HG02884 (cell line): Measurements from ENCODE around the gene COQ2.
A peak's percentile ranks its signal among the peaks of the same experiment; 100 is the strongest.
"Not testable (repeated sequence)": the region's sequence is repeated elsewhere in the genome, so short reads cannot be mapped to it uniquely, and the experiment has no call there.

Experiments
- ATAC-seq: cut with Tn5 transposase; IDR thresholded peaks from one replicate; pipeline ENCODE4 v1.9.1; 2021; ENCODE audit warnings: mild to moderate bottlenecking, moderate library complexity; ENCODE audit not compliant: unreplicated experiment

Gene COQ2

GRCh38 chr4:83288381-83288780, 3.8 kb upstream of the COQ2 start:
- not testable (repeated sequence) for ATAC-seq

DNA sequence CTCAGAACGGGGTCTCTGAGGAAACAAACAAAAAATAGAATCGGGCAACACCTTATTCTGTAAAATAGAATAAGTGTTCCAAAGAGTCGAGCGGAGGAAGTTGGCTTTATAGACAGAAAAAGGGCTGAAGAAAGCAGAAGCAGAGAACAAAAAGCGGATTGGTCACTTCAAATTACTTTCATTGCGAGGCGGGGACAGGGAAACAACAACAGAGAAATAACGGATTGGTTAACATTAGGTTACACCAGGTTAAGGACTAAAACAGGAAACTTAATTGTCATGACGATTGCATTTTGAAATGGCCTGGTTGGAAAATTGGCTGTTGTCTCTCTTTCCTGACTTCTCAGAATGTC, 433 bp upstream of the COQ2 start:
- no peak for ATAC-seq

GRCh38 chr4:83283181-83283580, 1.4 kb downstream of the COQ2 start:
- no peak for ATAC-seq

- no peak for ATAC-seq
Measured at GRCh38 chr4:83282049-83282535, 2.5 kb downstream of the COQ2 start.

DNA sequence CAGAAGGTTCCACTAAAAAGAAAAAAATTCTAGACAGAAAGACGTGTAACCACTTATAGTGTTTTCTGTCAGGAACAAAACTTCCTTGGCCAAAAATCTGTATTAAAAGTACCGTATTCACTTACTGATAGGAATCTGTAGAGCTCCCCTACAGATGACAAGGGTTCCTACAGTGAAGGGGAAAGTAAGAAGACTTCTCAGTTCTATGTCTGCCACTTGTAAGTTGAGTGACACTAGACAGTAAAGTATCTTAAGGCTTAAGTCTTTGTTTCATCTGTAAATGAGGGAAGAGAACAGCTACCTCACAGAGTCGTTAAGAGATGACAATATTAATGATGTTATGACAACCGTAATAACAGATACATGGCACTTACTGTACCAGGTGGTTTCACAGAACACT, 3.3 kb downstream of the COQ2 start:
- no peak for ATAC-seq

DNA sequence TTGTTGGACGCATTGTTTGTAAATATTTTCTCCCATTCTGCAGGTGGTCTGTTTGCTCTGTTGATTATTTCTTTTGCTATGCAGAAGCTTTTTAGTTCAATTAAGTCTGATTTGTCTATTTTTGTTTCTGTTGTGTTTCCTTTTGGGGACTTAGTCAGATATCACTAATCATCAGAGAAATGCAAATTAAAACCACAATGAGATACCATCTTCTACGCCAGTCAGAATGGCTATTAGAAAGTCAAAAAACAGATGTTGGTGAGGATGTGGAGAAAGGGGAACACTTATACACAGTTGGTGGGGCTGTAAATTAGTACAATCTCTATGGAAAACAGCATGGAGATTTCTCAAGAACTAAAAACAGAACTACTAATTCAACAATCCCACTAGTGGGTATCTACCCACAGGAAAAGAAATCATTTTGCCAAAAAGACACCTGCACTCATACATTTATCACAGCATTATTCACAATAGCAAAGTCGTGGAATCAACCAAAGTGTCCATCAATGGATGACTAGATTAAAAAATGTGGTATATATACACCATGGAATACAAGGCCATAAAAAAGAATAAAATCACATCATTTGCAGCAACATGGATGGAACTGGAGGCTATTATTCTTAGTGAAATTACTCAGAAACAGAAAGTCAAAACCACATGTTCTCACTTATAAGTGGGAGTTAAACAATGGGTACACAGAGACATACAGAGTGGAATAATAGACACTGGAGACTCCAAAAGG, 8.1 kb downstream of the COQ2 start:
- ATAC-seq = peak; percentile 65

DNA sequence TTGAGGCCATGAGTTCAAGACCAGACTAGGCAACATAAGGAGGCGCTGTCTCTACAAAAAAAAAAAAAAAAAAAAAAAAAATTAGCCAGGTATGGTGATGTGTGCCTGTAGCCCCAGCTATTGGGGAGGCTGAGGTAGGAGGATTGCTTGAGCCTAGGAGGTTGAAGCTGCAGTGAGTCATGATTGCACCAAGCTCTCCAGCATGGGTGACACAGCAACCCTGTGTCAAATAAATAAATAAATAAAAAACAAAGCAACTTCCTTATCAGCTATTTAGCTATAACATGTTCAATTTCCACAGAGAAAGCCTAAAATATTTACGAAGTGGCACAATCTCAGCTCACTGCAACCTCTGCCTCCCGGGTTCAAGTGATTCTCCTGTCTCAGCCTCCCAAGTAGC, 10.7 kb downstream of the COQ2 start:
- not testable (repeated sequence) for ATAC-seq

DNA sequence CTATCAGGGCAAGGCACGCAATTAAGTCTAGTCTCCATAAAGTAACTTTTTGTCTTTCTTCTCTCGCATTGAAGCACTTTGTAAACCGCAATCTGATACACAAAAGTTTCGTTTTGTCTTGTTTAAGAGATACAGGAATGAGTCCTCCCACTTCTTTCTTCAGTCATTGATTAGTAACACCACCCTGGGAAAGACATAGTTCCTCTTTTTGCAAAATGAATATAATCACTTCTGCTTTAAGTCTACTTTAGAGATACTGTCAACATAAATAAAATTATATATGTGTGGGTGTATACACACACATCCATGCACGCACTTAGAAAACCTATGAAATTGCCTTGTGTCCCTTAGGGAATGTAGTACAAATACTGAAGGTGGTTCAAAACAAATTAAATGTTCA, 11.7 kb downstream of the COQ2 start:
- ATAC-seq = peak; percentile 71

DNA sequence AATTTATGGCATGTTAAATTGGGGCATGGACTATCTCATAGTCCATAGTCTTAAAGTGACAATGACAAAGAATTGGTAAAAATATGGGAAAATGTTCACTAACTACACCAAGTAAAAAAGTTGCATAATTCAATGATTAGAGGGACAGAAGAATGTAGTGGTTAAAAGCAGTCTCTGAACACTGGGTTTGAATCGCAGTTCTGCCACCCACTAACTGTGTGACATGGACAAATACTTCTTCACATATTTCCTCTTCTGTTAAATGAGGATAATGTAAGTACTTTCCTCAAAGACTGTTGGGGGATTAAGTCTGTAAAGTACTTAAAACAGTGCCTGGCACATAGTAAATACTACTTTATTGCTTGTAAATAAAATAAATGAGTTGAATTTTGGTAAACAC, 15.3 kb downstream of the COQ2 start:
- ATAC-seq = no peak

DNA sequence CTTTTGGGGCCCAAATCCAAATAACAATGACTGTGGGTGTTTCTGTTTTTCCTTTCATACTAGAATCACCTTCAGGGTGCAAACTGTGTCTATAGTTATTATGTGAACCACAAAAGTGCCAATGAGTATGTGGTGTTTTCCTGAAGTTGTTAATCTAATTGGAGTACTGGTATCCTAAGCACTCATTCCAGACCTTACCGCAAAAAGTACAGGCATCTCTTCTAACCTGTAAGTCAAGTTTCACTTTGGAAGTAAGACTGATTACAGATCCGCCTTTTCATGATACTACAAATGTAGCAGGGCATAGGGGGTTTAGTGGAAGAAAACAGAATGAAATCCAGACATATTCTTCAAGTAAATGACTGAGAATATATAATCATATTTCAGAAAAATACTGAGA, 16.1 kb downstream of the COQ2 start:
- no peak for ATAC-seq

- no peak for ATAC-seq
Measured at GRCh38 chr4:83267830-83268475, 16.6 kb downstream of the COQ2 start.

- ATAC-seq = no peak
Measured at GRCh38 chr4:83267121-83267829, 17.3 kb downstream of the COQ2 start.

- no peak for ATAC-seq
Measured at GRCh38 chr4:83266689-83267088, 17.9 kb downstream of the COQ2 start.

- ATAC-seq = no peak
Measured at GRCh38 chr4:83263106-83263505, 21.5 kb downstream of the COQ2 start.

GRCh38 chr4:83262682-83263081, 21.9 kb downstream of the COQ2 start:
- ATAC-seq = no peak

- no peak for ATAC-seq
Measured at GRCh38 chr4:83261307-83261706, 23.3 kb downstream of the COQ2 start.

- peak; percentile 43 for ATAC-seq
Measured at GRCh38 chr4:83259586-83259985, 25.0 kb downstream of the COQ2 start.

DNA sequence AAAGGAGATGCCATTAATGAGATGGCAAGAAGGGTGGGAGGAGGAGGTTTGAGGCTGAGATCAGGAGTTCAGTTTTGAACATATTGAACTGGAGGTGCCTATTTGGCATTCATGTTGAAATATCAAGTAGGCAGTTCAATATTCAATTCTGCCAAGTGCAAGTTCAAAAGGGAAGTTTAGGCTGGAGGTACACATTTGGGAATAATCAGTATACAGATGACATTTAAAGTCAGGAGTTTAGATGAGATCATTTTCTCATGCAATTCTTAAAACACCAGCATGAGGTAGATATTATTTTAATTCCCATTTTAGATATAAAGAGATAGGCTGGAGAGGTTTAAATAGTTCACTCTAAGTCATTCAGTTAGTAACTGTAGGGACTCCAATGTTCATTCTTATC, 26.1 kb downstream of the COQ2 start:
- no peak for ATAC-seq

- ATAC-seq = no peak
Measured at GRCh38 chr4:83257811-83258210, 26.8 kb downstream of the COQ2 start.

DNA sequence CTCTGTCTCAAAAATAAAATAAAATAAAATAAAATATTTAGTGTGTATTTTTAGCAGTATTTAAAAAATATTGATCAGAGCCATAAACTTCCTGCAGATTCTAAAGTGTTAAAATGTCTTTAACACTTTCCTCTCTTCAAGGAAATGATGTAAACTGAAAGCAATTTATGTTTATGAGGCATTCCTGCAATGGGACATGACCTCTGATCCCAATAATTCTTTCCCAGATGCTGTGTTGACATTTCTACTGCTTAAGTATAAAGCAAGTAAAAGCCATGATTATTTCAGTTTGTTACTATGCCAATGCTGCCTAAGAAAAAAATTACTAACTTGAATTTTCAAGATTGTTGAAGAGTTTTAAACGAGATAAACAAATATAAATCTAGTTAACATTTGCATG, 29.0 kb downstream of the COQ2 start:
- ATAC-seq = no peak

DNA sequence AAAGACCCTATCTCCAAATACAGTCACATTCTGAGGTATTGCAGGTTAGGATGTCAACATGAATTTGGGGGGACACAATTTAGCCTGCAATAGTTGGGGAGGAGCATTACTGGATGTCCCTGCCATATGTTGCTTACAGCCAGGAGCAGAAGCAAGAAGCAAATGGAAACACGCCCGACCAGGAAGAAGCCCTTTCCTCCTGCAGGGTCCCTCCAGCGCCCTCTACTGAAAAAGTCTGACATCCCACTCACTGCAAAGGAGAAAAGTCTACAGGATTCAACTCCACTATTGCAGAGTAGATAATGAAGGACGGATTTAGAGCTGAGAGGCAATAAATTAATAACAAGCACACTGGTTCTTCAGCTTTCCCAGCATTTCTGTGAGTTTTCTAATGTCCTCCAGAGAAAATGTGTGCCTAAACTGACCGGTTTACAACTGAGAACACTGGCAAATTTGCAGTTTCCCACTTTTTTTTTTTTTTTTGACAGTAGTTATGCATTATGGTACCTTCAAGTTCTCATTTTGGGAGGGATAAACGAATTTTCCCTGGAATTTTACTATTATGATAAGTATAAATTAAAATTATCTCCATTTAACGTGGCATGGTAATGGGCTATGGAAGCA, 31.7 kb downstream of the COQ2 start:
- peak; percentile 53 for ATAC-seq

- no peak for ATAC-seq
Measured at GRCh38 chr4:83251447-83251830, 33.2 kb downstream of the COQ2 start.
